Measurements from ENCODE around the gene FAR2. TPM values are rescaled to one million over a fixed set of nuclear protein-coding genes. Genes with fewer than 3 reads are reported as not detected.

Gene FAR2
- total RNA-seq, 1 experiment from 2014 or later = 11.0 TPM

- Histone ChIP-seq H3K4me1 (replicated peaks; ENCODE audit: insufficient read depth) (0 out of 2 replicates have a peak, but pooled peaks cover 5% of the 10 kb centered on the region), H3K27me3 (ENCODE audit: insufficient read depth, low read depth) (no peaks in the 10 kb centered on the region), H3K9me2 (ENCODE audit: insufficient read depth) (no peaks in the 10 kb centered on the region), H3K36me3 (ENCODE audit: low read depth) (no peaks in the 10 kb centered on the region), H3K79me2 (ENCODE audit: low read depth) (no peaks in the 10 kb centered on the region), H3K4me3 (no peak overlapping the region), H2AFZ (no peak overlapping the region), H3F3A (ENCODE audit: insufficient read depth, low read depth) (no peaks in the 10 kb centered on the region), H3K27ac (no peak overlapping the region), H4K20me1 (ENCODE audit: insufficient read depth) (no peaks in the 10 kb centered on the region), H3K9me3 (ENCODE audit: insufficient read depth, low read depth) (no peaks in the 10 kb centered on the region; the same call in 1 of the 2 replicates), H3K4me2 (no peak overlapping the region)
- BruUV-seq (replicated peaks) = no TSS peak
- POLR2A ChIA-PET (ENCODE audit: unreplicated experiment) = interaction anchor here (0.6 kb wide), 1 partner anchor 1731 kb away, joined by 3 read pairs; no protein-coding TSS in a partner anchor
- no peak for DNase-seq
- CTCF ChIA-PET = no interaction called here
- no peak for TF ChIP-seq EZH2 (IDR thresholded peaks at IDR 0.05; ENCODE audit: low read depth)
- intact Hi-C loops (cut with micrococcal nuclease; ENCODE audit: unreplicated experiment) = no loop called here
Measured at GRCh38 chr12:29200586-29200985, 51.5 kb downstream of the FAR2 start.

DNA sequence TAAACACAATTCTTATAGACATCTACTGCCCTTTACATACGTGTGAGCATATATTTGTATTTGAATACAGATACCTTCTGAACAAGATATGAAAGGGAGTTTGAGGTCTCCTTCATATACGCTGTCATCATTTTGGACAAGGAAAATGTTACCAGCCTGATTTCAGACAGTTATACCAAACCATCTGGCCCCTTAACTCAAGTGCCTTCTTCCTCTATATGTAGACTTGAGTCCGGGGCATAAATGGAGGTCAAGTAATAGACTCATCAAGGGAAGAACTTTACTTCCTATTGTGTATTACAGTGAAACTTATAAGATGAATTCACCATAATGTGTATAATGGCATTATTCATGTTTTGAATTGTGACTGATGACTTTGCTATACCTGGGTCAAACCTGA, 52.2 kb downstream of the FAR2 start:
- BruUV-seq (replicated peaks) = no TSS peak
- H3K4me1 ChIP-seq (replicated peaks; ENCODE audit: insufficient read depth) = 0 out of 2 replicates have a peak, but pooled peaks cover 5% of the 10 kb centered on the region
- no peaks in the 10 kb centered on the region for H3F3A ChIP-seq (ENCODE audit: insufficient read depth, low read depth)
- H4K20me1 ChIP-seq (ENCODE audit: insufficient read depth) = no peaks in the 10 kb centered on the region
- intact Hi-C loops (cut with micrococcal nuclease; ENCODE audit: unreplicated experiment) = no loop called here
- H2AFZ ChIP-seq = no peak overlapping the region
- no peak for TF ChIP-seq EZH2 (IDR thresholded peaks at IDR 0.05; ENCODE audit: low read depth)
- TF ChIP-seq, protein P1, sequence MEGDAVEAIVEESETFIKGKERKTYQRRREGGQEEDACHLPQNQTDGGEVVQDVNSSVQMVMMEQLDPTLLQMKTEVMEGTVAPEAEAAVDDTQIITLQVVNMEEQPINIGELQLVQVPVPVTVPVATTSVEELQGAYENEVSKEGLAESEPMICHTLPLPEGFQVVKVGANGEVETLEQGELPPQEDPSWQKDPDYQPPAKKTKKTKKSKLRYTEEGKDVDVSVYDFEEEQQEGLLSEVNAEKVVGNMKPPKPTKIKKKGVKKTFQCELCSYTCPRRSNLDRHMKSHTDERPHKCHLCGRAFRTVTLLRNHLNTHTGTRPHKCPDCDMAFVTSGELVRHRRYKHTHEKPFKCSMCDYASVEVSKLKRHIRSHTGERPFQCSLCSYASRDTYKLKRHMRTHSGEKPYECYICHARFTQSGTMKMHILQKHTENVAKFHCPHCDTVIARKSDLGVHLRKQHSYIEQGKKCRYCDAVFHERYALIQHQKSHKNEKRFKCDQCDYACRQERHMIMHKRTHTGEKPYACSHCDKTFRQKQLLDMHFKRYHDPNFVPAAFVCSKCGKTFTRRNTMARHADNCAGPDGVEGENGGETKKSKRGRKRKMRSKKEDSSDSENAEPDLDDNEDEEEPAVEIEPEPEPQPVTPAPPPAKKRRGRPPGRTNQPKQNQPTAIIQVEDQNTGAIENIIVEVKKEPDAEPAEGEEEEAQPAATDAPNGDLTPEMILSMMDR (conservative IDR thresholded peaks at IDR 0.05) = no peak
- no peaks in the 10 kb centered on the region for H3K79me2 ChIP-seq (ENCODE audit: low read depth)
- ChIA-PET CTCF (no interaction called here), POLR2A (ENCODE audit: unreplicated experiment) (interaction anchor here (0.6 kb wide), 1 partner anchor 1732 kb away, joined by 3 read pairs; no protein-coding TSS in a partner anchor)
- H3K9me2 ChIP-seq (ENCODE audit: insufficient read depth) = no peaks in the 10 kb centered on the region
- H3K36me3 ChIP-seq (ENCODE audit: low read depth) = no peaks in the 10 kb centered on the region
- H3K4me3 ChIP-seq = no peak overlapping the region
- no peaks in the 10 kb centered on the region; the same call in 1 of the 2 replicates for H3K9me3 ChIP-seq (ENCODE audit: insufficient read depth, low read depth)
- DNase-seq = no peak
- H3K4me2 ChIP-seq = no peak overlapping the region
- no peak overlapping the region for H3K27ac ChIP-seq
- no peaks in the 10 kb centered on the region for H3K27me3 ChIP-seq (ENCODE audit: insufficient read depth, low read depth)

- H3K36me3 ChIP-seq (ENCODE audit: low read depth) = no peaks in the 10 kb centered on the region
- intact Hi-C loops (cut with micrococcal nuclease; ENCODE audit: unreplicated experiment) = no loop called here
- CTCF ChIA-PET = no interaction called here
- no peak for DNase-seq
- H3K4me3 ChIP-seq = no peak overlapping the region
- TF ChIP-seq EZH2 (IDR thresholded peaks at IDR 0.05; ENCODE audit: low read depth) = no peak
- TF ChIP-seq, protein P1 (conservative IDR thresholded peaks at IDR 0.05) = no peak
- no peaks in the 10 kb centered on the region for H3K9me2 ChIP-seq (ENCODE audit: insufficient read depth)
- H3K9me3 ChIP-seq (ENCODE audit: insufficient read depth, low read depth) = no peaks in the 10 kb centered on the region; the same call in 1 of the 2 replicates
- POLR2A ChIA-PET (ENCODE audit: unreplicated experiment) = no interaction called here
- no peaks in the 10 kb centered on the region for H3F3A ChIP-seq (ENCODE audit: insufficient read depth, low read depth)
- no peak overlapping the region for H2AFZ ChIP-seq
- BruUV-seq (replicated peaks) = no TSS peak
- no peaks in the 10 kb centered on the region for H3K27me3 ChIP-seq (ENCODE audit: insufficient read depth, low read depth)
- H3K27ac ChIP-seq = no peak overlapping the region
- H3K4me2 ChIP-seq = no peak overlapping the region
- no peaks in the 10 kb centered on the region for H4K20me1 ChIP-seq (ENCODE audit: insufficient read depth)
- no peaks in the 10 kb centered on the region for H3K79me2 ChIP-seq (ENCODE audit: low read depth)
- 0 out of 2 replicates have a peak, but pooled peaks cover 5% of the 10 kb centered on the region for H3K4me1 ChIP-seq (replicated peaks; ENCODE audit: insufficient read depth)
Measured at GRCh38 chr12:29201746-29202145, 52.7 kb downstream of the FAR2 start.

- Histone ChIP-seq H3K27me3 (ENCODE audit: insufficient read depth, low read depth) (no peaks in the 10 kb centered on the region), H2AFZ (no peak overlapping the region), H3K4me2 (no peak overlapping the region), H3K4me3 (no peak overlapping the region), H3K36me3 (ENCODE audit: low read depth) (no peaks in the 10 kb centered on the region), H4K20me1 (ENCODE audit: insufficient read depth) (no peaks in the 10 kb centered on the region), H3F3A (ENCODE audit: insufficient read depth, low read depth) (no peaks in the 10 kb centered on the region), H3K79me2 (ENCODE audit: low read depth) (no peaks in the 10 kb centered on the region), H3K9me3 (ENCODE audit: insufficient read depth, low read depth) (no peaks in the 10 kb centered on the region; the same call in 1 of the 2 replicates), H3K4me1 (replicated peaks; ENCODE audit: insufficient read depth) (no peaks in the 10 kb centered on the region), H3K27ac (no peak overlapping the region), H3K9me2 (ENCODE audit: insufficient read depth) (no peaks in the 10 kb centered on the region)
- BruUV-seq (replicated peaks) = no TSS peak
- TF ChIP-seq, protein P1 (conservative IDR thresholded peaks at IDR 0.05) = no peak
- no peak for TF ChIP-seq EZH2 (IDR thresholded peaks at IDR 0.05; ENCODE audit: low read depth)
- CTCF ChIA-PET = no interaction called here
- POLR2A ChIA-PET (ENCODE audit: unreplicated experiment) = no interaction called here
- DNase-seq = no peak
- intact Hi-C loops (cut with micrococcal nuclease; ENCODE audit: unreplicated experiment) = no loop called here
Measured at GRCh38 chr12:29204521-29204920, 55.4 kb downstream of the FAR2 start.
